Measurements from ENCODE around the gene UBE2J2.

- TF ChIP-seq, protein P1, sequence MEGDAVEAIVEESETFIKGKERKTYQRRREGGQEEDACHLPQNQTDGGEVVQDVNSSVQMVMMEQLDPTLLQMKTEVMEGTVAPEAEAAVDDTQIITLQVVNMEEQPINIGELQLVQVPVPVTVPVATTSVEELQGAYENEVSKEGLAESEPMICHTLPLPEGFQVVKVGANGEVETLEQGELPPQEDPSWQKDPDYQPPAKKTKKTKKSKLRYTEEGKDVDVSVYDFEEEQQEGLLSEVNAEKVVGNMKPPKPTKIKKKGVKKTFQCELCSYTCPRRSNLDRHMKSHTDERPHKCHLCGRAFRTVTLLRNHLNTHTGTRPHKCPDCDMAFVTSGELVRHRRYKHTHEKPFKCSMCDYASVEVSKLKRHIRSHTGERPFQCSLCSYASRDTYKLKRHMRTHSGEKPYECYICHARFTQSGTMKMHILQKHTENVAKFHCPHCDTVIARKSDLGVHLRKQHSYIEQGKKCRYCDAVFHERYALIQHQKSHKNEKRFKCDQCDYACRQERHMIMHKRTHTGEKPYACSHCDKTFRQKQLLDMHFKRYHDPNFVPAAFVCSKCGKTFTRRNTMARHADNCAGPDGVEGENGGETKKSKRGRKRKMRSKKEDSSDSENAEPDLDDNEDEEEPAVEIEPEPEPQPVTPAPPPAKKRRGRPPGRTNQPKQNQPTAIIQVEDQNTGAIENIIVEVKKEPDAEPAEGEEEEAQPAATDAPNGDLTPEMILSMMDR (IDR thresholded peaks at IDR 0.05 in 8 of 11, conservative IDR thresholded peaks at IDR 0.05 in 3 of 11) = no peak
- TF ChIP-seq POLR2A (IDR thresholded peaks at IDR 0.05) = no peak
Measured at GRCh38 chr1:1310109-1310385, 36.4 kb upstream of the UBE2J2 start.

Measured in spleen (tissue), 7 donors.